ENCODE measurements around the gene SLC5A2.

DNA sequence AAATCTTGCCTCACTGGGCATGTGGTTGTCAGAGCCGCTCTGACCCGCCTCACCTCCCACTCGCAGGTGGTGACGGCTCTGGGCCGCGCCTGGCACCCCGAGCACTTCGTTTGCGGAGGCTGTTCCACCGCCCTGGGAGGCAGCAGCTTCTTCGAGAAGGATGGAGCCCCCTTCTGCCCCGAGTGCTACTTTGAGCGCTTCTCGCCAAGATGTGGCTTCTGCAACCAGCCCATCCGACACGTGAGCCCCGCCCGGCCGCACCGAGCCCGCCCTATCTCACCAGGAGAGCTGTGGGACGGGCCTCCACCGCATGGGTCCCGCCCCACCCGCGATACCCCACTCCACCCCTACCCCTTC lies 7.0 kb upstream of the SLC5A2 start:
- TF ChIP-seq ZNF169 (tag by site-specific recombination; IDR thresholded peaks at IDR 0.05), result no peak
- no peak for TF ChIP-seq CTCF (tag by site-specific recombination; IDR thresholded peaks at IDR 0.05)
- no peak for TF ChIP-seq YY1 (tag by site-specific recombination; IDR thresholded peaks at IDR 0.05)
- TF ChIP-seq PRDM1 (tag by site-specific recombination; IDR thresholded peaks at IDR 0.05), result no peak
- no peak for TF ChIP-seq ZBTB21 (tag by site-specific recombination; IDR thresholded peaks at IDR 0.05)
- no peak for TF ChIP-seq ZBTB26 (tag by site-specific recombination; optimal IDR thresholded peaks at IDR 0.05)
